BJ (cell line): ENCODE measurements around the gene TMEM201. TPM values are rescaled to one million over a fixed set of nuclear protein-coding genes. Genes with fewer than 3 reads are reported as not detected.
A peak's percentile ranks its signal among the peaks of the same experiment; 100 is the strongest.
"Not testable (repeated sequence)": the region's sequence is repeated elsewhere in the genome, so short reads cannot be mapped to it uniquely, and the experiment has no call there.

ENCODE experiments used
- CTCF ChIA-PET: fragments of 350-600 bp; formaldehyde crosslinking; extraction: SDS; loops from one replicate; lab custom pipeline; 2021; ENCODE audit warnings: antibody characterized with exemption, inconsistent platforms; lab: Yijun Ruan, JAX
- POLR2A ChIA-PET: fragments of 300-600 bp; sonication (Branson Sonifier 250); formaldehyde crosslinking; extraction: SDS; loops from one replicate; lab custom pipeline; 2021; ENCODE audit warnings: antibody characterized with exemption; lab: Charles Lee
- DNase-seq: peaks from one replicate; pipeline ENCODE4 v3.0.0-alpha.2; 2011; ENCODE audit warnings: low read depth
- H3K27me3 ChIP-seq: 2 replicates; pipeline ENCODE4 v1.6.0; 2011; ENCODE audit warnings: low read length; ENCODE audit not compliant: control insufficient read depth, insufficient read depth
- H3K36me3 ChIP-seq: 2 replicates; pipeline ENCODE4 v1.5.1; 2011; ENCODE audit warnings: low read length; ENCODE audit not compliant: control insufficient read depth, insufficient read depth
- H3K4me3 ChIP-seq: 2 replicates; pipeline ENCODE4 v1.5.1; 2011; ENCODE audit warnings: low read depth, mild to moderate bottlenecking, control low read depth, low read length
- CTCF ChIP-seq: IDR thresholded peaks from 2 replicates; pipeline ENCODE4 v1.5.1; 2011; ENCODE audit warnings: low read depth, mild to moderate bottlenecking, control low read depth, inconsistent platforms, low read length, moderate library complexity; ENCODE audit not compliant: insufficient read depth
- polyA plus RNA-seq: library from polyadenylated mRNA; depleted of rRNA; stranded (reverse); fragments of >200 nt; gene quantifications from 2 replicates; pipeline ENCODE4 v1.2.3, GENCODE V29; 2011

Gene TMEM201
- polyA plus RNA-seq, 1 experiment: 2.9 TPM

GRCh38 chr1:9615316-9616063, 26.8 kb downstream of the TMEM201 start:
- POLR2A ChIA-PET: no interaction called here
- no peak overlapping the region for H3K4me3 ChIP-seq
- H3K36me3 ChIP-seq: peaks cover 6% of the 10 kb centered on the region
- peak; percentile 89 for TF ChIP-seq CTCF
- CTCF ChIA-PET: interaction anchor here (0.9 to 3.7 kb wide), 14 partner anchors 10 to 276 kb away, joined by 3 to 27 read pairs (median 4); no protein-coding TSS in a partner anchor
- DNase-seq: no peak
- H3K27me3 ChIP-seq: peaks cover 3% of the 10 kb centered on the region; the same call in 1 of the 2 replicates

- no peaks in the 10 kb centered on the region for H3K36me3 ChIP-seq
- ChIA-PET POLR2A (no interaction called here), CTCF (interaction anchor here (1.1 kb wide), 1 partner anchor 217 kb away, joined by 3 read pairs; no protein-coding TSS in a partner anchor)
- H3K27me3 ChIP-seq: peaks cover 3% of the 10 kb centered on the region; the same call in 1 of the 2 replicates
- TF ChIP-seq CTCF: no peak
- DNase-seq: no peak
- H3K4me3 ChIP-seq: no peak overlapping the region
These were observed 30.4 kb downstream of the TMEM201 start for GRCh38 chr1:9618909-9619679.

- no peak for TF ChIP-seq CTCF
- Histone ChIP-seq H3K36me3 (no peaks in the 10 kb centered on the region), H3K27me3 (peaks cover 3% of the 10 kb centered on the region; the same call in 1 of the 2 replicates), H3K4me3 (no peak overlapping the region)
- ChIA-PET POLR2A (no interaction called here), CTCF (interaction anchor here (1.2 kb wide), 1 partner anchor 31 kb away, joined by 3 read pairs; no protein-coding TSS in a partner anchor)
- no peak for DNase-seq
These were observed 32.3 kb downstream of the TMEM201 start for GRCh38 chr1:9621032-9621431.

- no peak for TF ChIP-seq CTCF
- Histone ChIP-seq H3K4me3 (no peak overlapping the region), H3K27me3 (no peaks in the 10 kb centered on the region), H3K36me3 (no peaks in the 10 kb centered on the region)
- CTCF ChIA-PET: interaction anchor here (0.6 to 4.4 kb wide), 2 partner anchors 8 to 71 kb away, joined by 3 to 27 read pairs; no protein-coding TSS in a partner anchor
- POLR2A ChIA-PET: interaction anchor here (0.6 kb wide), 1 partner anchor 56 kb away, joined by 3 read pairs; no protein-coding TSS in a partner anchor
- DNase-seq: no peak
These were observed 35.4 kb downstream of the TMEM201 start for GRCh38 chr1:9624081-9624480.

- H3K4me3 ChIP-seq, H3K36me3 ChIP-seq, POLR2A ChIA-PET, H3K27me3 ChIP-seq, DNase-seq: not testable (repeated sequence)
- CTCF ChIA-PET: interaction anchor here (0.7 to 4.6 kb wide), 3 partner anchors 9 to 244 kb away, joined by 3 to 50 read pairs (median 27); no protein-coding TSS in a partner anchor
These were observed 36.3 kb downstream of the TMEM201 start for GRCh38 chr1:9625030-9625429.
